ENCODE measurements around the gene ATG7.

DNA sequence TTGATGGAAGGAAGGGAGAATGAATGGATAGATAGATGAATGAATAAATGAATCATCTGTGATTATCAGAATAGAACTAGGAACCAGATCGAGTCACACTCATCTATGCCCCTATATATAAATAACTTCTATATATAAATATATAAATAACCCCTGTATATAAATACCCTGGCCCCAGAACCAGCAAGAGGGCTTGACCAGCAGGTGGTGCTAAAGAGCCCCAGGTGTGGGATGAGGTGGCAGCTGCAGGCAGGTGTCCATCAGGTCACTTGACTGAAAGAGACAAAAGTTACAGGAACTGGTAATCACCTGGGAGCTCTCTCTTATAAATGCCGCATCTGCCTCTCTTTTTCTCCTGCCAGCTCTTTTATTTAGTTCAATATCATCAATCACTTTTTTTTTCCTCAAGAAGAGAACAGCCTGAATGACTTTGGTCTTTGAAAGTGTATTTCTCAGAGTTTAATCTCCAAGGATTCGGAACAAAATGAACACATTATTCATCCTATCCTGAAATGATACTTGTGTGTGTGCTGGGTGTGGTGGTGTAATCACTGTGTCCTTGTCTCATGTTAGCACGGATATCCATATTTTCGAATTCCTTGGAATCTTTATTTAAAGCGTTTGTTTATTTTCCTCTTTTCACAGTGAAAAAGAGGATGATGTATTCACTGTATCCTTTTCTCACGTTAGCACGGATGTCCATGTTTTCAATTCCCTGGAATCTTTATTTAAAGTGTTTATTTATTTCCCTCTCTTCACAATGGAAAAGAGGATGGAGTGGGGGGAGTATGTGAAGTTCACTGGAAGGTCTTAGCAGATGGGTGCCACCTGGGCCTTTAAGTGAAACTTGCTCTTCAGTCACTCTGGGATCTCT is 35.4 kb upstream of the ATG7 start:
- TF ChIP-seq, protein P1, sequence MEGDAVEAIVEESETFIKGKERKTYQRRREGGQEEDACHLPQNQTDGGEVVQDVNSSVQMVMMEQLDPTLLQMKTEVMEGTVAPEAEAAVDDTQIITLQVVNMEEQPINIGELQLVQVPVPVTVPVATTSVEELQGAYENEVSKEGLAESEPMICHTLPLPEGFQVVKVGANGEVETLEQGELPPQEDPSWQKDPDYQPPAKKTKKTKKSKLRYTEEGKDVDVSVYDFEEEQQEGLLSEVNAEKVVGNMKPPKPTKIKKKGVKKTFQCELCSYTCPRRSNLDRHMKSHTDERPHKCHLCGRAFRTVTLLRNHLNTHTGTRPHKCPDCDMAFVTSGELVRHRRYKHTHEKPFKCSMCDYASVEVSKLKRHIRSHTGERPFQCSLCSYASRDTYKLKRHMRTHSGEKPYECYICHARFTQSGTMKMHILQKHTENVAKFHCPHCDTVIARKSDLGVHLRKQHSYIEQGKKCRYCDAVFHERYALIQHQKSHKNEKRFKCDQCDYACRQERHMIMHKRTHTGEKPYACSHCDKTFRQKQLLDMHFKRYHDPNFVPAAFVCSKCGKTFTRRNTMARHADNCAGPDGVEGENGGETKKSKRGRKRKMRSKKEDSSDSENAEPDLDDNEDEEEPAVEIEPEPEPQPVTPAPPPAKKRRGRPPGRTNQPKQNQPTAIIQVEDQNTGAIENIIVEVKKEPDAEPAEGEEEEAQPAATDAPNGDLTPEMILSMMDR (IDR thresholded peaks at IDR 0.05) = peak; percentile 69 to 81 (median 73)
- no peak for TF ChIP-seq POLR2A (IDR thresholded peaks at IDR 0.05)
